PFSK-1 (cell line): ENCODE results near the gene ISG15.

Experiments used
- FOXP2 ChIP-seq: optimal IDR thresholded peaks from 2 replicates; pipeline ENCODE3; 2011; ENCODE audit warnings: borderline replicate concordance, control low read depth, inconsistent platforms; ENCODE audit not compliant: insufficient read depth; ENCODE audit errors: extremely low read length, extremely low read depth
- POLR2AphosphoS5 ChIP-seq: IDR thresholded peaks from 2 replicates; pipeline ENCODE4 v1.6.1; 2012; ENCODE audit warnings: low read depth, mild to moderate bottlenecking, control low read depth, low read length, moderate library complexity
- REST ChIP-seq, 2 experiments: IDR thresholded peaks; 2 replicates each; pipeline versions ENCODE4 v1.6.1 to v1.8.0; 2011 to 2012; ENCODE audit warnings: low read depth in 2 of 2, low read length in 2 of 2, control low read depth in 1 of 2, inconsistent platforms in 1 of 2, mild to moderate bottlenecking in 1 of 2, moderate library complexity in 1 of 2; ENCODE audit not compliant: insufficient read depth in 1 of 2
- SIN3A ChIP-seq: IDR thresholded peaks from 2 replicates; pipeline ENCODE4 v1.6.1; 2012; ENCODE audit warnings: mild to moderate bottlenecking, low read length, moderate library complexity, borderline replicate concordance; ENCODE audit not compliant: insufficient read depth
- TAF1 ChIP-seq: IDR thresholded peaks from 2 replicates; pipeline ENCODE4 v1.6.1; 2012; ENCODE audit warnings: low read length, control low read depth, borderline replicate concordance; ENCODE audit not compliant: insufficient read depth

Gene ISG15

DNA sequence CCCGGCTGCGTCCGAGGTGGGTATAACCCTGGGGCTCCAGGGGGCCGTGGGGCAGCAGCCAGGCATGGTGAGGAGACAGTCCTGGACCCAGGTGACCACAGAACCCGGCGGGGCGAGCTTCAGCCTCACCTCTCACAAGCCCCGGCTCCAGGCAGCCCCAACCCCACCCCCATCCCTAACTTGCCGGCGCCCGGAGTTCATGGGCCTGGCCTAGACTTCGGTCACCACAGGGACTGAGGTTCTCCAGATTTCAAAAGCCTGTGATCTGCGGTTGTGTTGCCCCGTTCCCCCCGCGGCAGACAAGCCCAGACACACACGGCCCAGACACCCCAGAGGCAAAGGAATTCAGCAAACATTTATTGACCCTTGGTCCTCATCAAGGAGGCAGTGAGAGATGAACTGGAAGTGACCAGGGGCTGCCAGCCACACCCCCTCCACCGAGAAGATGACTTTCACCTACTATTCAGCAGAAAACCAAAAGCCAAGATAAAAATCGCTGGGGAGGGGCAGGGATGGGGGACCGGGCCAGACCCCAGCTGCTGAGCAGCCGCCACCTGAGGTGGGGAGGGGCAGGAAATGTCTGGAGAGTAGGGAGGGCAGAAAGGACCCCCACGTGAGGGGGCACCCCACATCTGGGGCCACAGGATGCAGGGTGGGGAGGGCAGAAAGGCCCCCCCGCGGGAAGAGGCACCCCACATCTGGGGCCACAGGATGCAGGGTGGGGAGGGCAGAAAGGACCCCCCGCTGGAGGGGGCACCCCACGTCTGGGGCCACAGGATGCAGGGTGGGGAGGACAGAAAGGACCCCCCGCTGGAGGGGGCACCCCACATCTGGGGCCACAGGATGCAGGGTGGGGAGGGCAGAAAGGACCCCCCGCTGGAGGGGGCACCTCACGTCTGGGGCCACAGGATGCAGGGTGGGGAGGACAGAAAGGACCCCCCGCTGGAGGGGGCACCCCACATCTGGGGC is 17.3 kb upstream of the ISG15 start:
- no peak for TF ChIP-seq TAF1
- no peak for TF ChIP-seq REST (IDR thresholded peaks at IDR 0.05; ENCODE audit: insufficient read depth in 1 of 2, low read depth in 2 of 2, low read length in 2 of 2)
- TF ChIP-seq POLR2AphosphoS5 = no peak
- TF ChIP-seq SIN3A = no peak
- no peak for TF ChIP-seq FOXP2

- no peak for TF ChIP-seq TAF1
- no peak for TF ChIP-seq POLR2AphosphoS5
- no peak for TF ChIP-seq REST (IDR thresholded peaks at IDR 0.05; ENCODE audit: insufficient read depth in 1 of 2, low read depth in 2 of 2, low read length in 2 of 2)
- no peak for TF ChIP-seq FOXP2
- TF ChIP-seq SIN3A = no peak
Observed at GRCh38 chr1:996851-997712, 16.2 kb upstream of the ISG15 start.

GRCh38 chr1:997713-997992 is 15.6 kb upstream of the ISG15 start:
- TF ChIP-seq REST (IDR thresholded peaks at IDR 0.05; ENCODE audit: insufficient read depth in 1 of 2, low read depth in 2 of 2, low read length in 2 of 2) = no peak
- no peak for TF ChIP-seq FOXP2
- no peak for TF ChIP-seq TAF1
- TF ChIP-seq SIN3A = no peak
- TF ChIP-seq POLR2AphosphoS5 = no peak

- no peak for TF ChIP-seq FOXP2
- TF ChIP-seq POLR2AphosphoS5 = no peak
- TF ChIP-seq TAF1 = no peak
- no peak for TF ChIP-seq REST (IDR thresholded peaks at IDR 0.05; ENCODE audit: insufficient read depth in 1 of 2, low read depth in 2 of 2, low read length in 2 of 2)
- TF ChIP-seq SIN3A = no peak
Observed at GRCh38 chr1:997993-998744, 15.1 kb upstream of the ISG15 start.
